LoVo (cell line): ENCODE data around the gene OR1S1.
"Not testable (repeated sequence)": the region's sequence is repeated elsewhere in the genome, so short reads cannot be mapped to it uniquely, and the experiment has no call there.

Experiments used
- DNase-seq: peaks from one replicate; pipeline ENCODE4 v3.0.0-alpha.2; 2016; ENCODE audit warnings: low spot score

The OR1S1 gene

DNA sequence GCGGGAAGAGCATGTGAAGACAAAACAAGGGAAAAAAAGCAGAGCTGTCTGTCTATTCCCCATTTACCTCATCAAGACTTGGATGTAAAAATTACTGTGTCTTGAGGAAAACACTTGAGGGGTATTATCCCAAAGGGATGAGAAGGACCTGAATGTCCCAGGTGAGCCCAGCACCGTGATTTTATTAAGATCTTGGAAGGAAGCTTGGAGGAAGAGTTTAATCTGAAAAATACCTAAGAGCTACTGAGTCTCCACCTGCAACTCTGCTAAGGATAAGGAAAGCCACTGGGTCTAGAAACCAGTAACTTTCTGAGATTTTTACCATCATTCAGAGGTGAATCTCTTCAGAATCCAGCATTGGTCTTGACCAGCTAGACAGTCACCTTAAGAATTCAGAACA is at the start of gene OR1S1:
Gene OR1S1, plus strand, starts transcription at position 301 of the 400 bp plus-strand sequence.
- DNase-seq, result not testable (repeated sequence)

DNA sequence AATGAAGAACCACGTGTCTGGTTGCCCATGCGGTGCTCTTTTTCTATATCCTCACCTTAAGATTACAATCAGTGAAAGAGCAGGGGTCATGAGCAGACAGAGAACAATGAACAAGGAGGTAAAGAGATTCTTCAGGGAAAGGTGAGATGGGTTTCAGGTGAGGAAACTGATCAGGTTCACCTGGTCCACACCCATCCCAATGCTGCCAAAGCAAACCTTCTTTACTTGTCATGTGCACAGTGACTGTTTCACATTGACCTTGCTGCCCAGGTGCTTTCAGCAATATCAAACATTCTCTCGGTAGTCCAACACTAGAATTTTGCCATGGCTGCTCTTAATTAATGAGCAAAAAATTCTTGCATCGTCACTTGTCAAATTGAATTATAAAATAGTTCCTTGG is 48.1 kb upstream of the OR1S1 start:
- no peak for DNase-seq

DNA sequence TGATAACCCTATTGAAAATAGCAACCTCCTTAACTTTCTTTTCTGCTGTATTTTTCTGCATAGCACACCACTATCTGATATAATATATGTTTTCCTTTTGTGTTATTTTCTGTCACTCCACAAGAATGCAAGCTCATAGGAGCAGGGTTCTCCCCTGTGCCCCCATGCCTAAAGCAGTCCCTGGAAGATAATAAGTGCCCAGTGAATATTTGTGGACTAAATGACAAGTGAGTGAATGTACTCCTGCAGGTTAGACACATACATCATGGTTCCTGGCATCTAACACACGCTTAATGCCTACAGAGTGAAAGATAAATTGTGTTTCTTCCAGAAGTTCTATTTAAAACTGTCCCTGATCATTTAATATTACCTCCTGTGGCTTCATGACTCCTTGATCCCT is 47.5 kb upstream of the OR1S1 start:
- no peak for DNase-seq

DNA sequence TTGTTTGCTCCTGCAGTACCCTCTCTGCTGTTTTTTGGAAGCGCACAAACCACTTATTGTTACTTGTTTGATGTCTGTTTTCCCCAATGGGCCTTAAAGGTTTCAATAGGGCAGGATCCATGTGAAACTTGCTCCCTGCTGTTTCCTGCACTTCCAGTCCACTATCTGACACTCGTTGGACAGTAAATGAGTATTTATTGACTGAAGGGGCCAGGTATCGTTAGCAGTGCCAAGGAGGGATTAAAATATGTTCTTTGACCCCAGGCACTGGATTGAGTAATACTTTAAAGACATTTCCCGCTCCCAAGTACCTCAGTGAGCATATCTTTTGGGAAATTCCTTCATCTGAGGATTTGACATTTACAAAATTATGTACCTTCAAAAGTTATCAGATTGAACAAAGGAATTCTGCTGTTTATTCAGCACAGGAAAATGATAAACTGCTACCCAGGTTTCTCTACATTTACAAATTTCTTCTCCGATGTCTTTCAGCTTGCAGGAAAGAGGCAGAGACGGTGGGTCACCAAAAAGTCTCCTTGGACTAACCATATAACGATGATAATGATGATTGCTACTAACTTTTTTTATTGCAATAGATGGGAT is 46.9 kb upstream of the OR1S1 start:
- peak; percentile 34 for DNase-seq

DNA sequence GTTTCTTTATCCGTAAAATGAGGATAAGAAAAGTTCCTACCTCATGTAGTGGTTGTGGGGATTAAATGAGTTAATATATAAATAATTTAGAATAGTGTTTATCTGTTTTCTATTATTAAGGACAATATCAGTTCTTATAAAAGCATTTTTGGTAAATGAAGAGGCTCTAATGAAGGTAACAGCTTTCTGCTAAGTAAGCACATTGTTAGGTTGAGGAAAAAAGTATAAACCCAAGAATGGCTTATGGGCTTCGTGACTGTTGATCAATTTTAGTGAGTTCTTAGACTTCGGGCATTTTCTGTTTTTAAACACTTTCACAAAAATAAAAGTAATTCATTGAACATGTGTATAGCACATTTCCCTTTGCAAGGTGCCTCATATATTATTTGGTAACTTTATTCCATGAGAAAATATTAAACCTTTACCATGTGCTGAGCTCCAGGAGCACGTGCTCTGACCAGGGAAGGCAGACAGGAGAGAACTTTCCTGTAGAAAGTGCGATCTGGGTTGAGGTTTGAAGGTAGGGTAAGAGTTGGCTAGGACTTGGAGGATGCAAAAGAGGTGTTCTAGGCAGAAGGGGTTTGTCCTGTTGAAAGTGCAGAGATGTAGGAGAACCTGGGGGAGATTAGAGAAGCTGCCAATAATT is 35.0 kb upstream of the OR1S1 start:
- DNase-seq, result no peak

DNA sequence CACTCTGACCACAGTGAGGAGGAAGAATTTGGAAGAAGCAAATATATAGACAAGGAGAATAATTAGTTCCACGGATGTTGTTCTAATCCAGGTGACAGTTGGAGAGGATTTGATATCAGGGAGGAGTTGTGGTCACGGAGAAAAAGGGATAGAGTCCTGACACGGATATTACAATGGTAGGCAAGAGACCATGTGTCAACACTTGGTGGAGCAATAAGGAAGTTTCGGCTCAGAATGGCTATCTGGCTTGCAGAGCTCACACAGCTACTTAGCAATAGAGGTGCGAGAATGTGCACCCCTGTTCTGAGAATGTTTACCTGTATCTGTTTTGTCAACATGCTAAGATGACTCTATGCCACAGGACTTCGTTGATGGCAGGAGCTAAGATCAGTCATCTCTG is 34.1 kb upstream of the OR1S1 start:
- no peak for DNase-seq

DNA sequence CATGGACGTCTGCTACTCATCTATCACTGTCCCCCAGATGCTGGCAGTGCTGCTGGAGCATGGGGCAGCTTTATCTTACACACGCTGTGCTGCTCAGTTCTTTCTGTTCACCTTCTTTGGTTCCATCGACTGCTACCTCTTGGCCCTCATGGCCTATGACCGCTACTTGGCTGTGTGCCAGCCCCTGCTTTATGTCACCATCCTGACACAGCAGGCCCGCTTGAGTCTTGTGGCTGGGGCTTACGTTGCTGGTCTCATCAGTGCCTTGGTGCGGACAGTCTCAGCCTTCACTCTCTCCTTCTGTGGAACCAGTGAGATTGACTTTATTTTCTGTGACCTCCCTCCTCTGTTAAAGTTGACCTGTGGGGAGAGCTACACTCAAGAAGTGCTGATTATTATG is 32.9 kb upstream of the OR1S1 start:
- no peak for DNase-seq

DNA sequence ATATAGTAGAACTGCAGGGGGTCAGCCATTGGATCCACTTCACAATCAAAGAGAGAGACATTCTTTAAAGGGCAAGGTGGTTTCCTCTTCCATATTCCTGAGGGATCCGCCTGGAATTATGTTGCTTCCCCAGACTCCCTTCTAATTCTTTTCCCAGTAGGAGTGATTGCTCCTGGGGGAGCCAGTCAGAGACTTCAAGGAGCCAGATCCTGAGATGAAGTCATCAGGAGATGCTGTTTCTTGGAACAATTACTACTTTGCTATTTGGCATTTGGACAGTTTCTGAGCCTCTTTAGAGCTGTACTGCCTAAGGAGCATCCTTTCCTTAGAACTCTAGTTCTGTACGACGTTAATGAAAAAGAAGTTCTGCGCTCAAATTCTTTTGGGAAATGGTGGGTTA is 25.6 kb upstream of the OR1S1 start:
- DNase-seq, result no peak

DNA sequence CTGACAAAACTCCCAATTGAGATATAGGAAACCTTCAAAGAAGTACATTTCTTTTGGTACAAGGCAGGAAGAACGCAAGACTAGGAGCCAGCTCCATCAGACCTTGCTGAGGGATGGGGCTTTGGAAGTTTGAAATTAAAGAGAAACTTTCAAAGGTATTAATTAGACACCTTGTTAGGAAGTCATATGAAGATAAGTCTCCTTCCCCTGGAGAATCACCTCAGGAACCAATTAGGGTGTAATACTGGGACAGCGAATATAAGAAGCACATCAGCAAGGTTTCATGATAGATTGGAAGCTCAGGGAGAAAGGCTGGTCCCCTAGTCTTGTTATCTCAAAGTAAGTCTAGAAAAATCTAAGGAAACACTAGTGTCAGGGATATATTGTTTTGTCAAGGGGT is 23.8 kb upstream of the OR1S1 start, which contains the start of gene OR9Q2:
Gene OR9Q2, plus strand, starts transcription at position 301 of the 400 bp plus-strand sequence. CDS start 1,421 bp downstream, outside the sequence.
- no peak for DNase-seq

DNA sequence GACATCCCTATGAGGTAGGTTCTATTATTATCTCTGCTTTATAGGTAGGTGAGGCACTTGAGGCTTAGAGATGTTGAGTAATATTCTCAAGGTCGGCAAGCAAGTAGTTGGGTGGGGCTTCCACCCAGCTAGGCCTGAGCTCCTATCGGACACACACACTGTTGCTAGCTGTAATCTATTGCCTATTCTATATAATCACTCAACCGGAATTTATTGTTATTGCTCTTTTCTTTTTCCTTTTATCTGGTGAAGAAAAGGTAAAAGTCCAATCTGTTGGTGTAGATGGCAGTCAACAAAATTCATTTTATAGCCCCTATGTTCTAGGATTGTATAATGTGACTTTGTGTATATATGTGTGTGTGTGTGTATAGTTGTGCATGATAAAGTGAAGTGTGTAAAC is 20.3 kb upstream of the OR1S1 start:
- DNase-seq, result peak; percentile 75

DNA sequence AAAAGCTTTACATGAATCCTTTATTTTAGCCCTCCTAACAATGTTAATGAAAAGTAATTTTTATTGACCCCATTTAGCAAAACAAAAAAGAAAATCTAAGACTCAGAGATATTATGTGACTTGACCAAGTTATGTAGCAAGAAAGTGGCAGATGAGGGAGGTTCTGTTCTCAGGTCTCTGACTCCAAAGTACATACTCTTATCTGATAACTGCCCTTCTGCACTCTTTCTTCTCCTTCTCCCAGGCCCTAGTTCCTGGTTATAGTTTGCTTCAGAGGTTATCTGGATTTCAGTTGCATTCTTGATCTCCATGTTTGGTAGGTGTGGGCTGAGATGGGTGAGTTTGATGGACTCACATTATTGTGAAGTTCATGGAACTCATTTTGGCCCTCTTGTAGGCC is 19.1 kb upstream of the OR1S1 start:
- DNase-seq, result peak; percentile 12

DNA sequence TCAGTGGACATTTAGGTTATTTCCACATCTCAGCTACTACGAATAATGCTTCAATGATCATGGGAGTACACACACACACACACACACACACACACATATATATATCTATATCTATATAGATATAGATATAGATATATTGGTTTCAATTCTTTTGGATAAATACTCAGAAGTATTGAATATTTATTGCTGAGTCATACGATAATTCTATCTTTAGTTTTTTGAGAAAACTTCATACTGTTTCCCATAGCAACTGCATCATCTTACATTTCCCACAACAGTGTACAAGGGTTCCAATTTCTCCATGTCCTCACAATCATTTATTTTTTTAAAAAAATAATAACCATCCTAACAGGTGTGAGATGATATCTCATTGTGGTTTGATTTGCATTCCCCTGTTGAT is 16.6 kb upstream of the OR1S1 start:
- DNase-seq, result no peak

DNA sequence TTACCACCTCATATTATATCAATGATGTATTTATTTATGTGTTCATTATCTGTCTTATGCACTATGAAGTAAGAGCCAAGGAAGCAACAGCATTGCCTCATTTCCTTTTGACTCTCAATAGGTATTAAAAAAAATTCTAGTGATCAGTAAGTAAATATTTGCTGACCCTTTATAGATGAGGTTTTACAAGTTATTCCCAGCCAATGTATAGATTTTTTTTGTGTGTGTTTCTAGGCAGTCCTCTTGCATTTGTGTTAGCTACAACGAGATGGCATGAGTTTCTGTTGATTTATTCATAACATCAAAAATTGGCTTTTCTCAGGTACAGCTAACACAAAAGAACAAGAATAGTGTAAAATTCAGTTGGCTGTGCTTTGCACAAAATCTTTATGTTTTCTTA is 13.2 kb upstream of the OR1S1 start:
- no peak for DNase-seq

DNA sequence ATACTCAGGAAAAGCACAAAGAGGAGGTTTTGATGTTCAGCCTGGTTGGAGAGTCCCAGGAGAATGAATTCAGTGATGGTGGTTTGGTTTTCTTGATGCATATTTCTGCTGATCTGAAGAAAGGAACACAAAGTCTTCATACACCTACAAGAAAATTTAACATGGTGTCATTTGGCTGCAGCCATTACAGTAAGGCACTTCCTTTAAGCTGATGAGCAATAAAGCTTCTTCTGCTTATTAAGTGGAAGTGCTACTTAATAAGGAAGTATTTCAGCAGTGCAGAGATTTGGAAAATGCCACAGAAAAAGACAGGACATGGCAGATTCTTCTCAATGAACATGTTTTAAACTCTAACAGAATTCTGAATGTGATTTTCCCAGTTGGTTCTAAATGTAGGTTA is 8.5 kb upstream of the OR1S1 start, which contains the start of gene OR1S2:
Gene OR1S2, minus strand, starts transcription at position 101 of the 400 bp plus-strand sequence. Its CDS starts 0 bp downstream, at position 101.
- DNase-seq, result no peak

DNA sequence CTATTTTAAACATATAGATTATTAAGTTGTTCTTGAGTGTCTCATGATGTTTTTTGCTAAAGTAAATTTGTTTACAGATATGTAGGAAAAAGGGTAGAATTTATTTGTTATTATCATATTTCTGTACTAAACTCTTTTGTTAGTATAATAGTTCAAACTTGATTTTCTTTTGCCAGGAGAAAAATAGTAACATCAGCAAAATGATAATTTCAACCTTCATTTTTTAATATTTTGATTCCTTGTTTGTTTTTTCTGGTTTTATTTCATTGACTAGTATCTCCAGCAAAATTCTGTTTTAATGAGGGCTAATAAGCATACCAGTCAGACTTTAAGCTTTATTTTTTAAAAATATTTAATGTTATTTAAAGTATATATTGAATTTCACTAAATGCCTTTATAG is 4.0 kb downstream of the OR1S1 start:
- DNase-seq, result no peak

DNA sequence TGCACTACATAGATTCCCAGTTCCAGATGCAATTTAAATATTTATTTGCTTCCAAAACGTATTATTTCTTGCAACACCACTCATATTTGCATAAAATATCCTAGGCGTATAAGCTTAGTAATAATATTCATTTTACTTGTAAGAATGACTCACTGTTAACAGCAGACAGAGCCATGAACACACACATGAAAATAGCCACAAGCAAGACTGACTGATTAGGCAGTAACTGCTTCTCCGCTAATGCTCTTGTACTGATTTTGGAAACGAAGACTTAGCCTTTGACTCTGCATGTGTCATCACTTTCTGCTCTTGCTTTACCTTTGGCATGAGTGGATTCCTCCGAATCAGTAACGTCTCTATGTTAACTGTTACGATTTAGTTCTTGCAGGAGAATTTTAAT is 10.2 kb downstream of the OR1S1 start:
- DNase-seq, result no peak

DNA sequence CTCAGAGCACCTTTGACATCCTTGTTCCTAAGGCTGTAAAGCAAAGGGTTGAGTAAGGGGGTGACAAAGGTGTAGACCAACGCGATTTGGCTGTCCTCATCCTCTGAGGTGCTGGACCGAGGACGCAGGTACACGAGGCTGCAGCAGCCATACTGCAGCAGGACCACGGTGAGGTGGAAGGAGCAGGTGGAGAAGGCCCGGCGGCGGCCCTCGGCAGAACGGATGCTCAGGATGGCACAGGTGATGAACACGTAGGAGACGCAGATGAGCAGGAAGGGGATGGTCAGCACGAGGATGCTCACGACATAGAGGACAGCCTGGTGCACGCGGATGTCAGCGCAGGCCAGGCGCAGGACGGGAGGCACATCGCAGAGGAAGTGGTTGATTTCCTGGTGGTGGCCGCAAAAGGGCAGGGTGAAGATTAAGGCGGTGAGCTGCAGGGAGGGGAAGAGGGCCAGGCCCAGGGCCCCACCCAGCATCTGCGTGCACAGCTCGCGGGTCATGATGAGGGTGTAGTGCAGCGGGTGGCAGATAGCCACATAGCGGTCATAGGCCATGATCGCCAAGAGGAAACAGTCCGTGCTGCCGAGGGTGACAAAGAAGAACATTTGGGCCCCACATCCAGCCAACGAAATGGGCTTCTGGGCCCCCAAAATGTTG is 15.6 kb downstream of the OR1S1 start:
- DNase-seq, result no peak

DNA sequence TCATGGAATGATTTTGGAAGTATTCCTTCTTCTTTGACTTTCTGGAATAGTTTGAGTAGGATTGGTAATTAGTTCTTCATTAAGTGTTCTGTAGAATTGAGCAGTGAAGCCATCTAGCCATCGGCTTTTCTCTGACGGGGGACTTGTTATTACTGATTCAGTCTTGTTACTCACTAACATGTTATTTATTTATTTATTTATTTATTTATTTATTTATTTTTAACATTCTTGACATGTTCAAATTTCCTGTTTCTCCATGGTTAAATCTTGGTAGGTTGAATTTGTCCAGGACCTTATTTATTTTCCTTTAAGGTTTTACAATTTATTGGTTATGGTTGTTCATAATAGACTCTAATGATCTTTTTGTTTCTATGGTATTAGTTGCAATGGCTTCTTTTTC is 31.4 kb downstream of the OR1S1 start:
- DNase-seq, result no peak

DNA sequence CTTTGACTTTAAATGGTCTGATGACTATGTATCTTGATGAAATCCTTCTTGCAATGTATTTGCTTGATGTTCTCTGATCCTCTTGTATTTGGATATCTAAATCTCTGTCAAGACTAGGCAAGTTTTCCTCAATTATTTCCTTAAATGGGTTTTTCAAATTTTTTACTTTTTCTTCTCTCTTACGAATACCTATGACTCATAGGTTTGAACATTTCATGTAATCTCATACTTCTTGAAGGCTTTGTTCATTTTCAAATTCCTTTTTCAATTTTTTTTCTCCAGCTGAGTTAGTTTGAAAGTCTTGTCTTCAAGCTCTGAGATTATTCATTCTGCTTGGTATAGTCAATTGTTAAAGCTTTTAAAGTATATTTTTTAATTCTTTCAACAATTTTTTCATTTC is 42.4 kb downstream of the OR1S1 start:
- DNase-seq, result no peak

DNA sequence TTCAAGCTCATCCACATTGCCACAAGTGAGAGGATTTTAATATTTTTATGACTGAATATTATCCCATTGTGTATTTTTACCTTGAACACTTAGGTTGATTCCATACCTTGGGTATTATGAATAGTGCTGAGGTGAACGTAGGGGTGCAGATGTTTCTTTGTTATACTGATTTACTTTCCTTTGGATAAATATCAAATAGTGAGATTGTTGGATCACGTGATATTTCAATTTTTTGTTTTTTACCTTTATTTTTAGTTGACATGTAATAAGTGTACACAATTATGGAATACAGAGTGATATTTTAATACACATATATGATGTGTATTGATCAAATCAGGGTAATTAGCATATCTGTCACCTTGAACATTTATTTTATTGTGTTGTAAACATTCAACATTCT is 47.5 kb downstream of the OR1S1 start:
- no peak for DNase-seq
